ENCODE measurements around the gene SUSD2.

DNA sequence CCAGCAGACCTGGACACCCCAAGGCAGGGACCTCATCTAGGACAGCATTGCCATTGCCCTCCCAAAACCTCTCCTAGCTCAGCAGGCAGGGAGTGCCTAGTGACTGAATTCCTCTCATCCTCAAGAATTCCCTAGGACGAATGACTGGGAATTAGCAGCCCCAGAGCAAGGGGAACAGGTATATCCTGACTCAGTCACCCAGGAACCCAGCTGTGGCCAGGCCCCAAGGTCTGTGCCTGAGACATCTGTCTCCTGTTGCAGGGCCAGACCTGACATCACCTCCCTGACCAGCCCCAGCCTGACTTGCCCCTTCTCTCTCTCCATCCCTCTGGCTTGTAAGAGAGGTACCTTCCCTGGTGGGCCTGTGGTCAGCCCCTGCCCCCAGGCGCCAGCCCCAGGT, 39.0 kb upstream of the SUSD2 start:
- TF ChIP-seq SMC3 (IDR thresholded peaks at IDR 0.05; ENCODE audit: low read depth, low read length) (no peak), SIN3A (IDR thresholded peaks at IDR 0.05; ENCODE audit: borderline replicate concordance, low read depth, low read length) (no peak), RXRA (IDR thresholded peaks at IDR 0.05; ENCODE audit: borderline replicate concordance, low read depth) (no peak), EP300 (IDR thresholded peaks at IDR 0.05; ENCODE audit: borderline replicate concordance in 1 of 2, low read depth in 1 of 2, low read length in 1 of 2) (no peak)
- TF ChIP-seq, protein P1, sequence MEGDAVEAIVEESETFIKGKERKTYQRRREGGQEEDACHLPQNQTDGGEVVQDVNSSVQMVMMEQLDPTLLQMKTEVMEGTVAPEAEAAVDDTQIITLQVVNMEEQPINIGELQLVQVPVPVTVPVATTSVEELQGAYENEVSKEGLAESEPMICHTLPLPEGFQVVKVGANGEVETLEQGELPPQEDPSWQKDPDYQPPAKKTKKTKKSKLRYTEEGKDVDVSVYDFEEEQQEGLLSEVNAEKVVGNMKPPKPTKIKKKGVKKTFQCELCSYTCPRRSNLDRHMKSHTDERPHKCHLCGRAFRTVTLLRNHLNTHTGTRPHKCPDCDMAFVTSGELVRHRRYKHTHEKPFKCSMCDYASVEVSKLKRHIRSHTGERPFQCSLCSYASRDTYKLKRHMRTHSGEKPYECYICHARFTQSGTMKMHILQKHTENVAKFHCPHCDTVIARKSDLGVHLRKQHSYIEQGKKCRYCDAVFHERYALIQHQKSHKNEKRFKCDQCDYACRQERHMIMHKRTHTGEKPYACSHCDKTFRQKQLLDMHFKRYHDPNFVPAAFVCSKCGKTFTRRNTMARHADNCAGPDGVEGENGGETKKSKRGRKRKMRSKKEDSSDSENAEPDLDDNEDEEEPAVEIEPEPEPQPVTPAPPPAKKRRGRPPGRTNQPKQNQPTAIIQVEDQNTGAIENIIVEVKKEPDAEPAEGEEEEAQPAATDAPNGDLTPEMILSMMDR (IDR thresholded peaks at IDR 0.05): no peak

All from SK-N-SH (cell line).